HG03103 (cell line): ENCODE data around the gene PIGH.
"Not testable (repeated sequence)": the region's sequence is repeated elsewhere in the genome, so short reads cannot be mapped to it uniquely, and the experiment has no call there.

Experiments used
- ATAC-seq: cut with Tn5 transposase; IDR thresholded peaks from one replicate; pipeline ENCODE4 v1.9.1; 2021; ENCODE audit warnings: low read depth; ENCODE audit not compliant: unreplicated experiment

PIGH gene

GRCh38 chr14:67555518-67556090 lies 44.5 kb downstream of the PIGH start:
- ATAC-seq: no peak

GRCh38 chr14:67554341-67554740 lies 45.7 kb downstream of the PIGH start:
- ATAC-seq: no peak

- ATAC-seq: no peak
Measured at GRCh38 chr14:67553547-67553946, 46.5 kb downstream of the PIGH start.

- no peak for ATAC-seq
Measured at GRCh38 chr14:67551940-67552339, 48.1 kb downstream of the PIGH start.

GRCh38 chr14:67551123-67551522 lies 48.9 kb downstream of the PIGH start:
- no peak for ATAC-seq

GRCh38 chr14:67549734-67550133 lies 50.3 kb downstream of the PIGH start:
- ATAC-seq: no peak

- no peak for ATAC-seq
Measured at GRCh38 chr14:67547224-67547780, 52.8 kb downstream of the PIGH start.

GRCh38 chr14:67544590-67544989 lies 55.5 kb downstream of the PIGH start:
- no peak for ATAC-seq

GRCh38 chr14:67542620-67543019 lies 57.4 kb downstream of the PIGH start:
- not testable (repeated sequence) for ATAC-seq

GRCh38 chr14:67541448-67542387 lies 58.4 kb downstream of the PIGH start:
- no peak for ATAC-seq
